ENCODE data around the gene MAP3K20. TPM values are rescaled to one million over a fixed set of nuclear protein-coding genes. Genes with fewer than 3 reads are reported as not detected.
"Not testable (repeated sequence)": the region's sequence is repeated elsewhere in the genome, so short reads cannot be mapped to it uniquely, and the experiment has no call there.

The MAP3K20 gene
- total RNA-seq, 1 donor = 35.3 TPM

GRCh38 chr2:173239644-173240043, 164.0 kb downstream of the MAP3K20 start:
- Histone ChIP-seq H3K27me3 (ENCODE audit: insufficient read depth, low read length) (no peaks in the 10 kb centered on the region), H3K4me3 (ENCODE audit: low read length) (no peak overlapping the region), H3K9me3 (ENCODE audit: low read depth, low read length) (no peaks in the 10 kb centered on the region), H3K4me1 (ENCODE audit: insufficient read depth, low read length) (no peaks in the 10 kb centered on the region)

GRCh38 chr2:173240083-173240482, 164.4 kb downstream of the MAP3K20 start:
- Histone ChIP-seq H3K27me3 (ENCODE audit: insufficient read depth, low read length) (no peaks in the 10 kb centered on the region), H3K4me1 (ENCODE audit: insufficient read depth, low read length) (no peaks in the 10 kb centered on the region), H3K9me3 (ENCODE audit: low read depth, low read length) (no peaks in the 10 kb centered on the region), H3K4me3 (ENCODE audit: low read length) (no peak overlapping the region)

GRCh38 chr2:173241643-173242042, 166.0 kb downstream of the MAP3K20 start:
- H3K4me1 ChIP-seq (ENCODE audit: insufficient read depth, low read length) = no peaks in the 10 kb centered on the region
- H3K9me3 ChIP-seq (ENCODE audit: low read depth, low read length) = no peaks in the 10 kb centered on the region
- H3K27me3 ChIP-seq (ENCODE audit: insufficient read depth, low read length) = no peaks in the 10 kb centered on the region
- H3K4me3 ChIP-seq (ENCODE audit: low read length) = no peak overlapping the region

GRCh38 chr2:173247156-173247555, 171.5 kb downstream of the MAP3K20 start:
- no peak overlapping the region for H3K4me3 ChIP-seq (ENCODE audit: low read length)
- no peaks in the 10 kb centered on the region for H3K4me1 ChIP-seq (ENCODE audit: insufficient read depth, low read length)
- H3K9me3 ChIP-seq (ENCODE audit: low read depth, low read length) = no peaks in the 10 kb centered on the region
- no peaks in the 10 kb centered on the region for H3K27me3 ChIP-seq (ENCODE audit: insufficient read depth, low read length)

GRCh38 chr2:173248381-173248780, 172.7 kb downstream of the MAP3K20 start:
- no peak overlapping the region for H3K4me3 ChIP-seq (ENCODE audit: low read length)
- no peaks in the 10 kb centered on the region for H3K9me3 ChIP-seq (ENCODE audit: low read depth, low read length)
- no peaks in the 10 kb centered on the region for H3K27me3 ChIP-seq (ENCODE audit: insufficient read depth, low read length)
- H3K4me1 ChIP-seq (ENCODE audit: insufficient read depth, low read length) = no peaks in the 10 kb centered on the region

- no peak overlapping the region for H3K4me3 ChIP-seq (ENCODE audit: low read length)
- H3K9me3 ChIP-seq (ENCODE audit: low read depth, low read length) = no peaks in the 10 kb centered on the region
- H3K27me3 ChIP-seq (ENCODE audit: insufficient read depth, low read length) = no peaks in the 10 kb centered on the region
- H3K4me1 ChIP-seq (ENCODE audit: insufficient read depth, low read length) = no peaks in the 10 kb centered on the region
These were observed 174.3 kb downstream of the MAP3K20 start for GRCh38 chr2:173249661-173250641.

- Histone ChIP-seq H3K27me3 (ENCODE audit: insufficient read depth, low read length) (no peaks in the 10 kb centered on the region), H3K9me3 (ENCODE audit: low read depth, low read length) (no peaks in the 10 kb centered on the region), H3K4me3 (ENCODE audit: low read length) (no peak overlapping the region), H3K4me1 (ENCODE audit: insufficient read depth, low read length) (no peaks in the 10 kb centered on the region)
These were observed 175.6 kb downstream of the MAP3K20 start for GRCh38 chr2:173251225-173251624.

- Histone ChIP-seq H3K9me3 (ENCODE audit: low read depth, low read length) (no peaks in the 10 kb centered on the region), H3K4me1 (ENCODE audit: insufficient read depth, low read length) (no peaks in the 10 kb centered on the region), H3K4me3 (ENCODE audit: low read length) (no peak overlapping the region), H3K27me3 (ENCODE audit: insufficient read depth, low read length) (no peaks in the 10 kb centered on the region)
These were observed 176.9 kb downstream of the MAP3K20 start for GRCh38 chr2:173252581-173252980.

GRCh38 chr2:173254659-173255058, 179.0 kb downstream of the MAP3K20 start:
- no peaks in the 10 kb centered on the region for H3K9me3 ChIP-seq (ENCODE audit: low read depth, low read length)
- H3K4me3 ChIP-seq (ENCODE audit: low read length) = no peak overlapping the region
- no peaks in the 10 kb centered on the region for H3K4me1 ChIP-seq (ENCODE audit: insufficient read depth, low read length)
- H3K27me3 ChIP-seq (ENCODE audit: insufficient read depth, low read length) = no peaks in the 10 kb centered on the region

GRCh38 chr2:173258701-173259100, 183.1 kb downstream of the MAP3K20 start:
- Histone ChIP-seq H3K4me1 (ENCODE audit: insufficient read depth, low read length) (peaks cover 17% of the 10 kb centered on the region), H3K27me3 (ENCODE audit: insufficient read depth, low read length) (no peaks in the 10 kb centered on the region), H3K4me3 (ENCODE audit: low read length) (no peak overlapping the region), H3K9me3 (ENCODE audit: low read depth, low read length) (no peaks in the 10 kb centered on the region)

- H3K4me3 ChIP-seq (ENCODE audit: low read length); H3K27me3 ChIP-seq (ENCODE audit: insufficient read depth, low read length); H3K9me3 ChIP-seq (ENCODE audit: low read depth, low read length): not testable (repeated sequence)
- H3K4me1 ChIP-seq (ENCODE audit: insufficient read depth, low read length) = peaks cover 35% of the 10 kb centered on the region
These were observed 186.7 kb downstream of the MAP3K20 start for GRCh38 chr2:173262356-173262755.

GRCh38 chr2:173264151-173264550, 188.5 kb downstream of the MAP3K20 start:
- H3K27me3 ChIP-seq (ENCODE audit: insufficient read depth, low read length) = no peaks in the 10 kb centered on the region
- H3K4me1 ChIP-seq (ENCODE audit: insufficient read depth, low read length) = peaks cover 35% of the 10 kb centered on the region
- no peaks in the 10 kb centered on the region for H3K9me3 ChIP-seq (ENCODE audit: low read depth, low read length)
- H3K4me3 ChIP-seq (ENCODE audit: low read length) = no peak overlapping the region

GRCh38 chr2:173264603-173265366, 189.1 kb downstream of the MAP3K20 start:
- Histone ChIP-seq H3K4me3 (ENCODE audit: low read length) (no peak overlapping the region), H3K27me3 (ENCODE audit: insufficient read depth, low read length) (no peaks in the 10 kb centered on the region), H3K9me3 (ENCODE audit: low read depth, low read length) (no peaks in the 10 kb centered on the region), H3K4me1 (ENCODE audit: insufficient read depth, low read length) (peaks cover 35% of the 10 kb centered on the region)

- Histone ChIP-seq H3K27me3 (ENCODE audit: insufficient read depth, low read length) (peaks cover 3% of the 10 kb centered on the region), H3K4me3 (ENCODE audit: low read length) (no peak overlapping the region), H3K9me3 (ENCODE audit: low read depth, low read length) (no peaks in the 10 kb centered on the region), H3K4me1 (ENCODE audit: insufficient read depth, low read length) (no peaks in the 10 kb centered on the region)
These were observed 195.5 kb downstream of the MAP3K20 start for GRCh38 chr2:173271135-173271534.

GRCh38 chr2:173271825-173272224, 196.2 kb downstream of the MAP3K20 start:
- H3K4me1 ChIP-seq (ENCODE audit: insufficient read depth, low read length) = no peaks in the 10 kb centered on the region
- peaks cover 3% of the 10 kb centered on the region for H3K27me3 ChIP-seq (ENCODE audit: insufficient read depth, low read length)
- no peak overlapping the region for H3K4me3 ChIP-seq (ENCODE audit: low read length)
- H3K9me3 ChIP-seq (ENCODE audit: low read depth, low read length) = no peaks in the 10 kb centered on the region
